ENCODE data around the gene PRKRIP1.
"Not testable (repeated sequence)": the region's sequence is repeated elsewhere in the genome, so short reads cannot be mapped to it uniquely, and the experiment has no call there.

Gene PRKRIP1

GRCh38 chr7:102460467-102460866, 64.3 kb downstream of the PRKRIP1 start:
- DNase-seq, result no peak

- DNase-seq, result peak in 1 of 2 donors; percentile 58
Measured at GRCh38 chr7:102463841-102464576, 67.8 kb downstream of the PRKRIP1 start.

- DNase-seq, result peak; percentile 77 to 79
Measured at GRCh38 chr7:102464577-102465280, 68.6 kb downstream of the PRKRIP1 start, which contains the start of the genes ALKBH4 and LRWD1. Gene ALKBH4 (minus strand): TSS chr7:102464863. CDS start chr7:102464836, 27 bp downstream. Gene LRWD1 (plus strand): TSS chr7:102464984. CDS start chr7:102465081, 97 bp downstream.

GRCh38 chr7:102466097-102466496, 69.9 kb downstream of the PRKRIP1 start:
- no peak for DNase-seq

- DNase-seq, result no peak
Measured at GRCh38 chr7:102467581-102468477, 71.7 kb downstream of the PRKRIP1 start.

GRCh38 chr7:102468478-102469350, 72.6 kb downstream of the PRKRIP1 start:
- DNase-seq, result no peak

GRCh38 chr7:102469351-102469971, 73.3 kb downstream of the PRKRIP1 start:
- DNase-seq, result no peak

GRCh38 chr7:102469972-102470825, 74.0 kb downstream of the PRKRIP1 start:
- no peak for DNase-seq

- no peak for DNase-seq
Measured at GRCh38 chr7:102471791-102472125, 75.6 kb downstream of the PRKRIP1 start.

- no peak for DNase-seq
Measured at GRCh38 chr7:102472126-102473041, 76.2 kb downstream of the PRKRIP1 start.

GRCh38 chr7:102473271-102473991, 77.3 kb downstream of the PRKRIP1 start:
- DNase-seq, result no peak

- DNase-seq, result not testable (repeated sequence)
Measured at GRCh38 chr7:102474116-102474515, 78.0 kb downstream of the PRKRIP1 start.

GRCh38 chr7:102474736-102475435, 78.7 kb downstream of the PRKRIP1 start:
- DNase-seq, result not testable (repeated sequence)

All from bone marrow (tissue), 2 donors.